Activated CD4-positive, alpha-beta T cell treated with anti-CD3 and anti-CD28 coated beads, Interleukin-2, amount 10 ng/mL, durations not matched to agents 7 days and 5 days (primary cell): Measurements from ENCODE around the gene EXOC6. TPM values are rescaled to one million over a fixed set of nuclear protein-coding genes. Genes with fewer than 3 reads are reported as not detected.
"Not testable (repeated sequence)": the region's sequence is repeated elsewhere in the genome, so short reads cannot be mapped to it uniquely, and the experiment has no call there.

Experiments
- CTCF ChIA-PET: fragments of 350-600 bp; sonication (Branson Sonifier 250); formaldehyde crosslinking; loops from one replicate; lab custom pipeline; 2021; ENCODE audit warnings: antibody characterized with exemption; lab: Charles Lee
- POLR2A ChIA-PET: fragments of 350-600 bp; sonication (Branson Sonifier 250); formaldehyde crosslinking; loops from one replicate; lab custom pipeline; 2021; ENCODE audit warnings: antibody characterized with exemption; lab: Charles Lee
- DNase-seq: peaks from one replicate; pipeline ENCODE4 v3.0.0-alpha.2; 2020
- H3K27ac Mint-ChIP-seq: one replicate; pipeline ENCODE4 v1.8.0; 2021; ENCODE audit warnings: mild to moderate bottlenecking, moderate library complexity, mixed read lengths
- H3K27me3 Mint-ChIP-seq: one replicate; pipeline ENCODE4 v1.8.0; 2021; ENCODE audit warnings: mixed read lengths
- H3K36me3 Mint-ChIP-seq: one replicate; pipeline ENCODE4 v1.8.0; 2021; ENCODE audit warnings: low read depth, mixed read lengths
- H3K4me1 Mint-ChIP-seq: one replicate; pipeline ENCODE4 v1.8.0; 2021; ENCODE audit warnings: mixed read lengths
- H3K4me3 Mint-ChIP-seq: one replicate; pipeline ENCODE4 v1.8.0; 2021; ENCODE audit warnings: mild to moderate bottlenecking, moderate library complexity, mixed read lengths
- H3K9me3 Mint-ChIP-seq: one replicate; pipeline ENCODE4 v1.8.0; 2021; ENCODE audit warnings: mixed read lengths
- total RNA-seq, 2 experiments: library from RNA; stranded (reverse); gene quantifications; one replicate each; pipeline ENCODE4 v1.2.3, GENCODE V29; 2021

The EXOC6 gene
- total RNA-seq, 2 experiments from 2014 or later = 11.8 to 13.6 TPM

- no peaks in the 10 kb centered on the region for H3K4me1 Mint-ChIP-seq
- no peak for DNase-seq
- POLR2A ChIA-PET = interaction anchor here (0.6 kb wide), 1 partner anchor 85 kb away, joined by 3 read pairs; no protein-coding TSS in a partner anchor
- no peak overlapping the region for H3K4me3 Mint-ChIP-seq
- H3K9me3 Mint-ChIP-seq = no peaks in the 10 kb centered on the region
- CTCF ChIA-PET = no interaction called here
- H3K27ac Mint-ChIP-seq = no peak overlapping the region
- peaks cover 8% of the 10 kb centered on the region for H3K36me3 Mint-ChIP-seq
- no peaks in the 10 kb centered on the region for H3K27me3 Mint-ChIP-seq
Measured at GRCh38 chr10:92894081-92894655, 45.8 kb downstream of the EXOC6 start.

- ChIA-PET POLR2A (no interaction called here), CTCF (interaction anchor here (0.7 to 1.0 kb wide), 2 partner anchors 63 to 250 kb away, joined by 3 to 4 read pairs; no protein-coding TSS in a partner anchor)
- Mint-ChIP-seq H3K27ac (no peak overlapping the region), H3K36me3 (peaks cover 8% of the 10 kb centered on the region), H3K9me3 (no peaks in the 10 kb centered on the region), H3K4me1 (peaks cover 17% of the 10 kb centered on the region), H3K27me3 (no peaks in the 10 kb centered on the region), H3K4me3 (no peak overlapping the region)
- no peak for DNase-seq
Measured at GRCh38 chr10:92897916-92898315, 49.6 kb downstream of the EXOC6 start.

- ChIA-PET POLR2A (interaction anchor here (0.6 to 0.7 kb wide), 2 partner anchors 60 to 581 kb away, joined by 3 to 13 read pairs; no protein-coding TSS in a partner anchor), CTCF (interaction anchor here (1.0 kb wide), 1 partner anchor 328 kb away, joined by 3 read pairs; the partner anchor contains the start of gene IDE)
- DNase-seq = peak; percentile 64
- Mint-ChIP-seq H3K27ac (peak overlapping the region; percentile 71), H3K36me3 (peaks cover 9% of the 10 kb centered on the region), H3K4me1 (peaks cover 17% of the 10 kb centered on the region), H3K4me3 (peak overlapping the region; percentile 37), H3K9me3 (no peaks in the 10 kb centered on the region), H3K27me3 (no peaks in the 10 kb centered on the region)
Measured at GRCh38 chr10:92901819-92902251, 53.5 kb downstream of the EXOC6 start.

- Mint-ChIP-seq H3K9me3 (no peaks in the 10 kb centered on the region), H3K4me3 (no peak overlapping the region), H3K36me3 (peaks cover 8% of the 10 kb centered on the region), H3K27me3 (no peaks in the 10 kb centered on the region), H3K4me1 (peaks cover 17% of the 10 kb centered on the region), H3K27ac (no peak overlapping the region)
- ChIA-PET POLR2A (no interaction called here), CTCF (no interaction called here)
- DNase-seq = no peak
Measured at GRCh38 chr10:92903633-92904032, 55.3 kb downstream of the EXOC6 start.

- Mint-ChIP-seq H3K27ac (no peak overlapping the region), H3K36me3 (peaks cover 8% of the 10 kb centered on the region), H3K4me3 (no peak overlapping the region), H3K9me3 (no peaks in the 10 kb centered on the region), H3K4me1 (peaks cover 5% of the 10 kb centered on the region), H3K27me3 (no peaks in the 10 kb centered on the region)
- POLR2A ChIA-PET = no interaction called here
- DNase-seq = no peak
- CTCF ChIA-PET = no interaction called here
Measured at GRCh38 chr10:92907280-92907679, 59.0 kb downstream of the EXOC6 start.

GRCh38 chr10:92912631-92913030 lies 64.3 kb downstream of the EXOC6 start:
- H3K4me3 Mint-ChIP-seq, DNase-seq, H3K27me3 Mint-ChIP-seq, POLR2A ChIA-PET, CTCF ChIA-PET, H3K27ac Mint-ChIP-seq, H3K36me3 Mint-ChIP-seq, H3K9me3 Mint-ChIP-seq, H3K4me1 Mint-ChIP-seq: not testable (repeated sequence)

- CTCF ChIA-PET = no interaction called here
- no peak overlapping the region for H3K27ac Mint-ChIP-seq
Measured at GRCh38 chr10:92913973-92914372, 65.7 kb downstream of the EXOC6 start.

GRCh38 chr10:92914478-92915325 lies 66.4 kb downstream of the EXOC6 start:
- no peaks in the 10 kb centered on the region for H3K36me3 Mint-ChIP-seq
- H3K4me1 Mint-ChIP-seq = no peaks in the 10 kb centered on the region
- ChIA-PET CTCF (interaction anchor here (0.6 to 1.0 kb wide), 2 partner anchors 12 to 18 kb away, joined by 3 to 4 read pairs; no protein-coding TSS in a partner anchor), POLR2A (no interaction called here)
- H3K4me3 Mint-ChIP-seq = no peak overlapping the region
- H3K9me3 Mint-ChIP-seq = no peaks in the 10 kb centered on the region
- DNase-seq = peak; percentile 69
- no peaks in the 10 kb centered on the region for H3K27me3 Mint-ChIP-seq
- no peak overlapping the region for H3K27ac Mint-ChIP-seq

More at GRCh38 chr10:92913973-92914372, 65.7 kb downstream of the EXOC6 start:
- DNase-seq = no peak
- H3K27me3 Mint-ChIP-seq = no peaks in the 10 kb centered on the region
- H3K4me3 Mint-ChIP-seq = no peak overlapping the region
- POLR2A ChIA-PET = no interaction called here
- H3K4me1 Mint-ChIP-seq = no peaks in the 10 kb centered on the region
- H3K9me3 Mint-ChIP-seq = no peaks in the 10 kb centered on the region
- no peaks in the 10 kb centered on the region for H3K36me3 Mint-ChIP-seq

GRCh38 chr10:92915892-92916291 lies 67.6 kb downstream of the EXOC6 start:
- CTCF ChIA-PET = interaction anchor here (1.0 kb wide), 1 partner anchor 19 kb away, joined by 3 read pairs; no protein-coding TSS in a partner anchor
- Mint-ChIP-seq H3K4me3 (no peak overlapping the region), H3K9me3 (peaks cover 2% of the 10 kb centered on the region), H3K4me1 (no peaks in the 10 kb centered on the region), H3K36me3 (peaks cover 5% of the 10 kb centered on the region), H3K27me3 (no peaks in the 10 kb centered on the region), H3K27ac (no peak overlapping the region)
- POLR2A ChIA-PET = no interaction called here
- no peak for DNase-seq

GRCh38 chr10:92916433-92916832 lies 68.1 kb downstream of the EXOC6 start:
- CTCF ChIA-PET = no interaction called here

GRCh38 chr10:92918603-92919002 lies 70.3 kb downstream of the EXOC6 start:
- Mint-ChIP-seq H3K36me3 (peaks cover 7% of the 10 kb centered on the region), H3K27me3 (no peaks in the 10 kb centered on the region), H3K27ac (no peak overlapping the region), H3K9me3 (peaks cover 4% of the 10 kb centered on the region), H3K4me1 (no peaks in the 10 kb centered on the region), H3K4me3 (no peak overlapping the region)
- no peak for DNase-seq
- ChIA-PET POLR2A (no interaction called here), CTCF (no interaction called here)

More at GRCh38 chr10:92916433-92916832, 68.1 kb downstream of the EXOC6 start:
- POLR2A ChIA-PET = no interaction called here
- H3K27me3 Mint-ChIP-seq = no peaks in the 10 kb centered on the region
- no peak for DNase-seq
- H3K9me3 Mint-ChIP-seq = peaks cover 4% of the 10 kb centered on the region
- no peak overlapping the region for H3K4me3 Mint-ChIP-seq
- H3K27ac Mint-ChIP-seq = no peak overlapping the region
- H3K36me3 Mint-ChIP-seq = peaks cover 7% of the 10 kb centered on the region
- no peaks in the 10 kb centered on the region for H3K4me1 Mint-ChIP-seq

GRCh38 chr10:92920866-92921265 lies 72.5 kb downstream of the EXOC6 start:
- ChIA-PET CTCF (no interaction called here), POLR2A (no interaction called here)
- Mint-ChIP-seq H3K4me1 (no peaks in the 10 kb centered on the region), H3K27ac (no peak overlapping the region), H3K4me3 (no peak overlapping the region), H3K9me3 (peaks cover 4% of the 10 kb centered on the region), H3K27me3 (no peaks in the 10 kb centered on the region), H3K36me3 (peaks cover 7% of the 10 kb centered on the region)
- DNase-seq = no peak

GRCh38 chr10:92923416-92923815 lies 75.1 kb downstream of the EXOC6 start:
- ChIA-PET POLR2A (no interaction called here), CTCF (no interaction called here)
- Mint-ChIP-seq H3K4me1 (no peaks in the 10 kb centered on the region), H3K36me3 (peaks cover 8% of the 10 kb centered on the region), H3K4me3 (no peak overlapping the region), H3K9me3 (peaks cover 4% of the 10 kb centered on the region), H3K27ac (no peak overlapping the region), H3K27me3 (no peaks in the 10 kb centered on the region)
- DNase-seq = no peak
